Motor neuron (in vitro differentiated cells): Measurements from ENCODE around the gene PYCARD. TPM values are rescaled to one million over a fixed set of nuclear protein-coding genes. Genes with fewer than 3 reads are reported as not detected.

Experiments used
- total RNA-seq, 8 experiments: library from RNA; unstranded; fragments of 300-600 nt; gene quantifications; 2 replicates each; pipeline versions ENCODE4 v1.2.3 to v1.2.4, GENCODE V29; 2022

PYCARD gene
- total RNA-seq, 8 experiments from 2014 or later: 0.43 to 45.6 (median 1.2) TPM

Other genes with a start within 250 kb of the PYCARD start
- 10 to 100 TPM in 2 of 8 experiments, 1 to 10 TPM in 6; 3.5 to 17.0 (median 6.6) TPM for gene SETD1A, start 245.0 kb downstream of the PYCARD start, total RNA-seq
- 10 to 100 TPM in 1 of 8 experiments, 1 to 10 TPM in 6, under 1 TPM in 1; 0.67 to 68.7 (median 1.6) TPM for gene HSD3B7, start 217.6 kb downstream of the PYCARD start, total RNA-seq
- gene STX1B, start 192.1 kb downstream of the PYCARD start, total RNA-seq: 10 to 100 TPM in 4 of 8 experiments, 1 to 10 TPM in 2, under 1 TPM in 2; 0.45 to 20.9 (median 10.0) TPM
- gene STX4, start 169.2 kb downstream of the PYCARD start, total RNA-seq: 10 to 100 TPM; 14.0 to 47.5 (median 24.3) TPM
- 10 to 100 TPM in 3 of 8 experiments, 1 to 10 TPM in 5; 7.5 to 17.6 (median 9.1) TPM for gene ZNF668, start 128.5 kb downstream of the PYCARD start, total RNA-seq
- 10 to 100 TPM in 7 of 8 experiments, 1 to 10 TPM in 1; 9.8 to 23.0 (median 12.6) TPM for gene ZNF646, start 128.3 kb downstream of the PYCARD start, total RNA-seq
- gene PRSS53, start 113.8 kb downstream of the PYCARD start, total RNA-seq: 1 to 10 TPM in 7 of 8 experiments, under 1 TPM in 1; 0.36 to 6.0 (median 3.5) TPM
- 100 to 1,000 TPM in 1 of 8 experiments, 10 to 100 TPM in 7; 53.8 to 109 (median 72.4) TPM for gene VKORC1, start 108.0 kb downstream of the PYCARD start, total RNA-seq
- 10 to 100 TPM; 14.1 to 46.8 (median 19.6) TPM for gene BCKDK, start 94.4 kb downstream of the PYCARD start, total RNA-seq
- gene KAT8, start 85.1 kb downstream of the PYCARD start, total RNA-seq: 10 to 100 TPM; 27.9 to 64.3 (median 54.0) TPM
- gene PRSS8, start 67.0 kb downstream of the PYCARD start, total RNA-seq: 1 to 10 TPM in 1 of 8 experiments, under 1 TPM in 6, not detected in 1; 0.21 to 1.1 (median 0.55) TPM
- 1 to 10 TPM in 3 of 8 experiments, under 1 TPM in 5; 0.36 to 3.8 (median 0.82) TPM for gene PRSS36, start 52.7 kb downstream of the PYCARD start, total RNA-seq
- gene FUS, start 22.6 kb downstream of the PYCARD start, total RNA-seq: 100 to 1,000 TPM in 3 of 8 experiments, 10 to 100 TPM in 5; 31.7 to 375 (median 75.1) TPM
- under 1 TPM in 7 of 8 experiments, not detected in 1; 0.05 to 0.57 (median 0.13) TPM for gene TRIM72, start 11.4 kb upstream of the PYCARD start, total RNA-seq
- under 1 TPM in 4 of 8 experiments, not detected in 4; 0.22 to 0.52 (median 0.39) TPM for gene PYDC1, start 14.4 kb upstream of the PYCARD start, total RNA-seq
- 1 to 10 TPM in 2 of 8 experiments, under 1 TPM in 2, not detected in 4; 0.33 to 1.3 (median 0.95) TPM for gene ITGAM, start 57.2 kb upstream of the PYCARD start, total RNA-seq
- 10 to 100 TPM in 1 of 8 experiments, 1 to 10 TPM in 1, under 1 TPM in 3, not detected in 3; 0.08 to 90.0 (median 1.00) TPM for gene ITGAX, start 152.4 kb upstream of the PYCARD start, total RNA-seq
- gene ITGAD, start 190.6 kb upstream of the PYCARD start, total RNA-seq: under 1 TPM in 3 of 8 experiments, not detected in 5; 0.33 to 0.36 (median 0.35) TPM
- not detected for gene COX6A2, start 225.6 kb upstream of the PYCARD start, total RNA-seq
- 1 to 10 TPM in 6 of 8 experiments, under 1 TPM in 2; 0.25 to 4.1 (median 2.2) TPM for gene ZNF843, start 240.0 kb upstream of the PYCARD start, total RNA-seq